Activated naive CD4-positive, alpha-beta T cell (primary cell): ENCODE measurements around the gene IL10RB.

Experiments used
- DNase-seq, 4 experiments: peaks; one replicate each; lab custom pipeline; 2025; lab: John Stamatoyannopoulos, UW

Gene IL10RB

GRCh38 chr21:33332143-33332542 is 66.0 kb downstream of the IL10RB start:
- no peak for DNase-seq

GRCh38 chr21:33334191-33334590 is 68.0 kb downstream of the IL10RB start:
- no peak for DNase-seq

GRCh38 chr21:33334824-33335223 is 68.7 kb downstream of the IL10RB start:
- DNase-seq: no peak

GRCh38 chr21:33339135-33339534 is 73.0 kb downstream of the IL10RB start:
- no peak for DNase-seq

GRCh38 chr21:33339918-33340317 is 73.8 kb downstream of the IL10RB start:
- DNase-seq: no peak

- DNase-seq: no peak
Measured at GRCh38 chr21:33345751-33346238, 79.6 kb downstream of the IL10RB start.
